Stimulated activated CD4-positive, alpha-beta T cell treated with anti-CD3 and anti-CD28 coated beads, Interleukin-2, amount 100 ng/mL, for 4 hours (primary cell): Measurements from ENCODE around the gene LEKR1.
"Not testable (repeated sequence)": the region's sequence is repeated elsewhere in the genome, so short reads cannot be mapped to it uniquely, and the experiment has no call there.

Source experiments
- DNase-seq: peaks from one replicate; pipeline ENCODE4 v3.0.0-alpha.2; 2020; ENCODE audit warnings: low read depth

LEKR1 gene

GRCh38 chr3:156837115-156837514 lies 11.0 kb downstream of the LEKR1 start:
- DNase-seq: no peak

- DNase-seq: no peak
These were observed 11.9 kb downstream of the LEKR1 start for GRCh38 chr3:156838035-156838434.

GRCh38 chr3:156840826-156841689 lies 14.9 kb downstream of the LEKR1 start:
- DNase-seq: no peak

GRCh38 chr3:156843071-156843808 lies 17.1 kb downstream of the LEKR1 start:
- no peak for DNase-seq

GRCh38 chr3:156847752-156848448 lies 21.7 kb downstream of the LEKR1 start:
- DNase-seq: no peak

- no peak for DNase-seq
These were observed 33.4 kb downstream of the LEKR1 start for GRCh38 chr3:156859578-156859977.

- DNase-seq: no peak
These were observed 34.7 kb downstream of the LEKR1 start for GRCh38 chr3:156860873-156861272.

- no peak for DNase-seq
These were observed 36.2 kb downstream of the LEKR1 start for GRCh38 chr3:156862338-156862737.

- DNase-seq: no peak
These were observed 39.6 kb downstream of the LEKR1 start for GRCh38 chr3:156865732-156866131.

- DNase-seq: no peak
These were observed 41.0 kb downstream of the LEKR1 start for GRCh38 chr3:156867174-156867573.

GRCh38 chr3:156867920-156868319 lies 41.8 kb downstream of the LEKR1 start:
- no peak for DNase-seq

GRCh38 chr3:156873906-156874305 lies 47.8 kb downstream of the LEKR1 start:
- DNase-seq: no peak

GRCh38 chr3:156879491-156879890 lies 53.3 kb downstream of the LEKR1 start:
- DNase-seq: not testable (repeated sequence)

GRCh38 chr3:156885761-156886160 lies 59.6 kb downstream of the LEKR1 start:
- no peak for DNase-seq

GRCh38 chr3:156888176-156888575 lies 62.0 kb downstream of the LEKR1 start:
- no peak for DNase-seq

- DNase-seq: no peak
These were observed 62.4 kb downstream of the LEKR1 start for GRCh38 chr3:156888576-156888975.

- DNase-seq: no peak
These were observed 66.5 kb downstream of the LEKR1 start for GRCh38 chr3:156892701-156893100.

- not testable (repeated sequence) for DNase-seq
These were observed 69.2 kb downstream of the LEKR1 start for GRCh38 chr3:156895374-156895773.

GRCh38 chr3:156897851-156898250 lies 71.7 kb downstream of the LEKR1 start:
- DNase-seq: not testable (repeated sequence)

- no peak for DNase-seq
These were observed 72.2 kb downstream of the LEKR1 start for GRCh38 chr3:156898296-156898880.

- DNase-seq: no peak
These were observed 73.8 kb downstream of the LEKR1 start for GRCh38 chr3:156899951-156900350.

- no peak for DNase-seq
These were observed 76.8 kb downstream of the LEKR1 start for GRCh38 chr3:156902916-156903315.
